Endometrium (tissue), 2 donors: ENCODE results near the gene LAMB1.
"Not testable (repeated sequence)": the region's sequence is repeated elsewhere in the genome, so short reads cannot be mapped to it uniquely, and the experiment has no call there.

Source experiments
- FAIRE-seq: peaks from 2 replicates; lab custom pipeline; 2012; peaks lifted over from hg19 to GRCh38; lab: Jason Lieb, UNC
- donor health status: control.
- donor health status: control.

Gene LAMB1

GRCh38 chr7:107971613-107972012 lies 31.3 kb downstream of the LAMB1 start:
- FAIRE-seq: no peak

DNA sequence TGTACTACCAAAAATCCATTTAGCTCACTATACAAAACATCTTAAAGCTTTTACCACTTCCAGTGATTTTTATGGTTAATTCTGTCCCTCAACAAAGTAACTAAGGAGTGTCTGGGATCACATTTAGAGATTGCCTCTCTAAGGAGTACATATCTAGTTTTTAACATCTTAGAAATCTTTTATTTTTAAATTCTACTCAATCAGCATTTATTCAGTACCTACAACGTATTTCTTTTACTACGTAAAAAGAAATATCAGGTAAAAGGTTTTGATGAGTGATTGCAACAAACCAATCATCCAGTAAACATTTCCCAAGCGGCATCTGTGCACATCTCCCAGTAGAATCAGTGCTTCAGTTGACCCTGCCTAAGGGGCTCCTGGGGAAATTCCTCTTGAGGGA lies 31.9 kb downstream of the LAMB1 start:
- FAIRE-seq: no peak

GRCh38 chr7:107969856-107970255 lies 33.1 kb downstream of the LAMB1 start:
- FAIRE-seq: no peak

- no peak for FAIRE-seq
These were observed 34.5 kb downstream of the LAMB1 start for GRCh38 chr7:107968449-107968848.

GRCh38 chr7:107967420-107967819 lies 35.5 kb downstream of the LAMB1 start:
- FAIRE-seq: no peak

- FAIRE-seq: no peak
These were observed 36.2 kb downstream of the LAMB1 start for GRCh38 chr7:107966711-107967110.

DNA sequence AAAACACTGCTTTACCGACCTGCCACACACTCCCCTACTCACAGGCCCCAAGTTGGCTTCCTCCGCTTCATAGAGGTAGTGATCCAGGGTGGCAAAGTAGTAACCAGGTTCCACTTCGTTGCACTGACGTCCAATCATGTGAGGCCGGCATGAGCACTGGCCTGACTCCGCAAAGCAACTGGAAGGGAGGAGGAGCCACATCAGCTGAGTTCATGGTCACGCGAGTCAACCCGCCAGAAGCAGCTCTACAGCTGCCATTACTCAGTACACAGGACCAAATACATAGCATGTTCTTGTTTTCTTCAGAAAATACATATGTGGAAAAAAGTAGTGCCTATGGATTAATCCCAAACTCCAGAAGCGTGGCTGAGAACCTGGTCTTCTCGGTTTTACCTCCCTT lies 38.5 kb downstream of the LAMB1 start:
- FAIRE-seq: no peak

DNA sequence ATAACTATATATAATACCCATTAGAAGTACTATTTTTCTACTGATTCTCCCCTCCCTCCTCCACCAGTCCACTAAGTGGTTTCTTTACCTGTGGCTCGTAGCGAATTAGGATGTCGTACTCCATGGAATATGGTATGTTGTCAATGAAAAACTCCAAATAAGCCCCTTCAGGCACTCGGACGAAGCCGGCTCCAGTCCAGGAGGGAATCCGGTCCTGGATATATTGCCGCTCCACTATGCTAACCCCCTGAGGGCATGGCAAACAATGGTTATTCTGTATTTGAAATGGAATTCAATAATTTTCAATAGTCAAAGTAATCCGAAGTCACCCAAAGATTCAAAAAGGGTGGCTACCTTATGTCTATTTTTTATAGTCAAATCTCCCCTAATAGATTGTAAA lies 40.1 kb downstream of the LAMB1 start:
- no peak for FAIRE-seq

GRCh38 chr7:107961405-107961804 lies 41.6 kb downstream of the LAMB1 start:
- FAIRE-seq: no peak

- no peak for FAIRE-seq
These were observed 42.7 kb downstream of the LAMB1 start for GRCh38 chr7:107960272-107960671.

- FAIRE-seq: no peak
These were observed 43.4 kb downstream of the LAMB1 start for GRCh38 chr7:107959527-107959898.

GRCh38 chr7:107958764-107959526 lies 44.0 kb downstream of the LAMB1 start:
- no peak for FAIRE-seq

DNA sequence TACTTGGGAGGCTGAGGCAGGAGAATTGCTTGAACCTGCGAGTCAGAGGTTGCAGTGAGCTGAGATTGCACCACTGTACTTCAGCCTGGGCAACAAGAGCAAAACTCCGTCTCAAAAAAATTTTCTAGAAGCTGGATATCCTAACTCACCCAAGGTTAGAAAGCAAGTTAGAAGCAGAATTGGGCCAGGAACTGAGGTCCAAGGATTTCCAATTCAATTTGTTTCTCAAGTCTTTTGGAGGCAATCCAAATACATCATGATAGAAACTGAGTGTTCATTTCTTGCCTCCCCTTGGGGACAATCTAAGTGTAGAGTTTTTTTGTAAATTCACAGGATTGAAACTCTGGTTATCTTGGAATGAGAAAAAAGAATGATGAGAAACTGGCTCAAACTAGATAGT lies 45.5 kb downstream of the LAMB1 start:
- FAIRE-seq: no peak

DNA sequence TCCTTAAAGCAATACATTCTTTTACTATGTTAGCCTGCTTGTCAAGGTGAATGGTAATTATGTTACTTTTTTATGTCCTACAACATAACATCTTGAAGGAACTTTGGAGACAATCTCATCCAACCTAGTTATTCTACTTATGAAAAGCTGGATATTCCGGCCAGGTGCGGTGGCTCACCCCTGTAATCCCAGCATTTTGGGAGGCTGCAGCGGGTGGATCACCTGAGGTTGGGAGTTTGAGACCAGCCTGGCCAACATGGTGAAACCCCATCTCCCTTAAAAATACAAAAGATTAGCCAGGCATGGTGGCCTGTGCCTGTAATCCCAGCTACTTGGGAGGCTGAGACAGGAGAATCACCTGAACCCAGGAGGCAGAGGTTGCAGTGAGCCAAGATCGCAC lies 46.0 kb downstream of the LAMB1 start:
- not testable (repeated sequence) for FAIRE-seq

DNA sequence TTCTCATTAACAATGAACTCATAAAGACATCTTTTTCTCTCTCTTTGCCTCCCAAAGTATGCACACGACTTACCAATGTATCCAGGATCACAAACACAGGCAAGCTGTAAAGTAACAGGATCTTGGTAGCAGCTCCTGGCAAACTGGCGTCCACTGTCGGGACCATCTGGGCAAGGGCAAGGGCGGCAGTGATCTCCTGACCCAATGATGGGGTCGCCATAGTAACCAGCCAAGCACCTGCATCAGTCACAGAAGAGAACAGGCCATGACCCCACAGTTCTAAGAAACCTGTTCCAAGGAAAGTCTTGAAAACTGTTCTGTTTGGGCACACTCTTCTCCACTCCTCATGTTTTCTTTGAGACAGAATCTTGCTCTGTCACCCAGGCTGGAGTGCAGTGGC lies 47.6 kb downstream of the LAMB1 start:
- no peak for FAIRE-seq

DNA sequence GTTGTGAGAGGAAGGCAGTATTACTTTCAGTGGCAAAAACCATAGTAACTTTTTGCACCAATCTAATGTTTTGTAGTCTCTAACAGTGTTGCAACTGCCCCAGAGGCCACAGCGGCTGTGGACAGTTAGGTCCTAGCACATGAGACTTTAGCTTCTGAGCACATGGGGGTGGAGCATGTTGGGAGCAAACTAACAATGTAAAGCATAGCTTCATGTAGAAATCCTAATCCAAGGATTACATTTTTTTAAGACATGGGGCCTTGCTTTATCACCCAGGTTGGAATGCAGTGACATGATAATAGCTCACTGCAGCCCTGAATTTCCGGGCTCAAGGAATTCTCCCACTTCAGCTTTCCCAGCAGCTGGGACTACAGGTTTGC lies 49.0 kb downstream of the LAMB1 start:
- no peak for FAIRE-seq

GRCh38 chr7:107953265-107953923 lies 49.6 kb downstream of the LAMB1 start:
- no peak for FAIRE-seq

GRCh38 chr7:107951896-107952295 lies 51.1 kb downstream of the LAMB1 start:
- FAIRE-seq: no peak

GRCh38 chr7:107951172-107951787 lies 51.7 kb downstream of the LAMB1 start:
- FAIRE-seq: no peak

DNA sequence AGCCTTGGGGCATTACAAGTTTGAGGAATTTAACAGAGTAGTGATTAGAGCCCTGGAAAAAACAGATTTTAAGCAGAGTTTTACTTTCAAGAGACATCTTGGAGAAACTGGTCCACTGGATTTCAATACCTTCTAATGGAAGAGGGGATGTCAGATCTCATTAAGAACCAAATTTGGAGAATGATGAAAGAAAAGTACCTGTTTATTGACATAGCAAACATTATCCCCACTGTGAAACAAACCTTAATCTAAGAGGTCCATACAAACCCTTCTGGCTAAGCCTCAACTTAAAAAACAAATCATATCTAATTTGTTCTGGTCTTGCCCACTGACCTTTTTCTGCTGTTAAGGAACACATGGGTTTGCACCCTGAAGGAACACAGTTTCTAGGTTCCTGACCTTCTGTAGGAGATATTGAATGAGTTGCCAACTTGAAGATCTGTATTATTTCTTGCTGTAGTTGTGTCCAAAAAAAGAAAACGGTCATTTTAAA lies 53.5 kb downstream of the LAMB1 start:
- FAIRE-seq: no peak

- FAIRE-seq: no peak
These were observed 54.1 kb downstream of the LAMB1 start for GRCh38 chr7:107948645-107949442.

GRCh38 chr7:107946881-107947280 lies 56.1 kb downstream of the LAMB1 start:
- no peak for FAIRE-seq

DNA sequence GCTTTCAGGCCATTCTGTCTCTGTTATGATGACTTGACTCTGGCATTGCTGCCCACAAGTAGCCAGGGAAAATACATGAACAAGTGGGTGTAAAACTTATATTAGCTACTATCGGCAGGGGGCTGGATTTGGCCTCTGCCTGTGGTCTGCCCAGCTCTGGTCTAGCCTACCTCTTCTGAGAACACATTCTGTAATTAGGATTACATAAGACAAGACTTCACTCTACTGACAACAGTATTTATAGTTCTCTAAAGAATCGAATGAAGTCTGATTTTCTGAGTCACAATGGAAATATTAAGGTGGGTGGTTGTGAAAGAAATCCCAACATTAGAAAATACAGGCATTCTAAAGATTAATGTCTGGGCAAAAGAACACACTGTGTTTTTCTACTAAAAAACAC lies 56.5 kb downstream of the LAMB1 start:
- no peak for FAIRE-seq
